ENCODE results near the gene LAMB4. TPM values are rescaled to one million over a fixed set of nuclear protein-coding genes. Genes with fewer than 3 reads are reported as not detected.

The LAMB4 gene
- total RNA-seq, 2 donors from 2014 or later: 0.85 TPM; not detected in 1

- H3K4me1 ChIP-seq (replicated peaks): no peaks in the 10 kb centered on the region
- no peak for DNase-seq (ENCODE audit: low spot score)
- no peaks in the 10 kb centered on the region for H3K36me3 ChIP-seq
- WGBS: 66% methylated on average over 2 of the region's 2 CpGs
- no peak overlapping the region for H3K4me3 ChIP-seq
- H3K9me3 ChIP-seq: no peaks in the 10 kb centered on the region
- no peak overlapping the region for H3K27ac ChIP-seq
- TF ChIP-seq POLR2A (IDR thresholded peaks at IDR 0.05): no peak
- TF ChIP-seq CTCF (IDR thresholded peaks at IDR 0.05): no peak
- no peak for TF ChIP-seq POLR2AphosphoS5 (IDR thresholded peaks at IDR 0.05)
- intact Hi-C loops (cut with DNase I): no loop called here
- no peaks in the 10 kb centered on the region for H3K27me3 ChIP-seq (replicated peaks; ENCODE audit: insufficient read depth)
Observed at GRCh38 chr7:108109221-108109908, 20.8 kb downstream of the LAMB4 start.

- Histone ChIP-seq H3K27me3 (replicated peaks; ENCODE audit: insufficient read depth) (no peaks in the 10 kb centered on the region), H3K27ac (no peak overlapping the region), H3K36me3 (no peaks in the 10 kb centered on the region), H3K4me1 (replicated peaks) (no peaks in the 10 kb centered on the region), H3K9me3 (no peaks in the 10 kb centered on the region), H3K4me3 (no peak overlapping the region)
- DNase-seq (ENCODE audit: low spot score): no peak
- intact Hi-C loops (cut with DNase I): no loop called here
- no peak for TF ChIP-seq POLR2AphosphoS5 (IDR thresholded peaks at IDR 0.05)
- TF ChIP-seq CTCF (IDR thresholded peaks at IDR 0.05): no peak
- TF ChIP-seq POLR2A (IDR thresholded peaks at IDR 0.05): no peak
Observed at GRCh38 chr7:108108131-108108530, 22.0 kb downstream of the LAMB4 start.

- Histone ChIP-seq H3K9me3 (no peaks in the 10 kb centered on the region), H3K27ac (no peak overlapping the region), H3K4me1 (replicated peaks) (no peaks in the 10 kb centered on the region), H3K36me3 (no peaks in the 10 kb centered on the region), H3K27me3 (replicated peaks; ENCODE audit: insufficient read depth) (no peaks in the 10 kb centered on the region), H3K4me3 (no peak overlapping the region)
- 79% methylated on average over 7 of the region's 7 CpGs for WGBS
- TF ChIP-seq CTCF (IDR thresholded peaks at IDR 0.05): no peak
- TF ChIP-seq POLR2AphosphoS5 (IDR thresholded peaks at IDR 0.05): no peak
- TF ChIP-seq POLR2A (IDR thresholded peaks at IDR 0.05): no peak
- intact Hi-C loops (cut with DNase I): no loop called here
- no peak for DNase-seq (ENCODE audit: low spot score)
Observed at GRCh38 chr7:108104324-108104723, 25.8 kb downstream of the LAMB4 start.

- no peaks in the 10 kb centered on the region for H3K27me3 ChIP-seq (replicated peaks; ENCODE audit: insufficient read depth)
- H3K4me3 ChIP-seq: no peak overlapping the region
- no peak for DNase-seq (ENCODE audit: low spot score)
- intact Hi-C loops (cut with DNase I): no loop called here
- H3K4me1 ChIP-seq (replicated peaks): no peaks in the 10 kb centered on the region
- 78% methylated on average over 5 of the region's 5 CpGs for WGBS
- no peaks in the 10 kb centered on the region for H3K36me3 ChIP-seq
- no peaks in the 10 kb centered on the region for H3K9me3 ChIP-seq
- no peak overlapping the region for H3K27ac ChIP-seq
- TF ChIP-seq POLR2A (IDR thresholded peaks at IDR 0.05): no peak
- TF ChIP-seq POLR2AphosphoS5 (IDR thresholded peaks at IDR 0.05): no peak
- TF ChIP-seq CTCF (IDR thresholded peaks at IDR 0.05): no peak
Observed at GRCh38 chr7:108103558-108104298, 26.4 kb downstream of the LAMB4 start.

Data from prostate gland (tissue), 2 donors.